ENCODE data around the gene HYLS1.

HYLS1 gene

GRCh38 chr11:125883375-125883774 is 4.1 kb upstream of the HYLS1 start:
- H3K27me3 ChIP-seq (ENCODE audit: insufficient read depth, low read depth, severe bottlenecking), result peaks cover 7% of the 10 kb centered on the region
- DNase-seq, result no peak
- TF ChIP-seq, protein P1, sequence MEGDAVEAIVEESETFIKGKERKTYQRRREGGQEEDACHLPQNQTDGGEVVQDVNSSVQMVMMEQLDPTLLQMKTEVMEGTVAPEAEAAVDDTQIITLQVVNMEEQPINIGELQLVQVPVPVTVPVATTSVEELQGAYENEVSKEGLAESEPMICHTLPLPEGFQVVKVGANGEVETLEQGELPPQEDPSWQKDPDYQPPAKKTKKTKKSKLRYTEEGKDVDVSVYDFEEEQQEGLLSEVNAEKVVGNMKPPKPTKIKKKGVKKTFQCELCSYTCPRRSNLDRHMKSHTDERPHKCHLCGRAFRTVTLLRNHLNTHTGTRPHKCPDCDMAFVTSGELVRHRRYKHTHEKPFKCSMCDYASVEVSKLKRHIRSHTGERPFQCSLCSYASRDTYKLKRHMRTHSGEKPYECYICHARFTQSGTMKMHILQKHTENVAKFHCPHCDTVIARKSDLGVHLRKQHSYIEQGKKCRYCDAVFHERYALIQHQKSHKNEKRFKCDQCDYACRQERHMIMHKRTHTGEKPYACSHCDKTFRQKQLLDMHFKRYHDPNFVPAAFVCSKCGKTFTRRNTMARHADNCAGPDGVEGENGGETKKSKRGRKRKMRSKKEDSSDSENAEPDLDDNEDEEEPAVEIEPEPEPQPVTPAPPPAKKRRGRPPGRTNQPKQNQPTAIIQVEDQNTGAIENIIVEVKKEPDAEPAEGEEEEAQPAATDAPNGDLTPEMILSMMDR (IDR thresholded peaks at IDR 0.05; ENCODE audit: low read depth, low read length), result no peak
- no peaks in the 10 kb centered on the region for H3K36me3 ChIP-seq
- no peak overlapping the region for H3K4me3 ChIP-seq (ENCODE audit: low read depth, low read length)
- H3K9me3 ChIP-seq (ENCODE audit: severe bottlenecking), result no peaks in the 10 kb centered on the region
- H3K27ac ChIP-seq, result no peak overlapping the region

GRCh38 chr11:125886997-125887372 is 483 bp upstream of the HYLS1 start:
- Histone ChIP-seq H3K4me3 (ENCODE audit: low read depth, low read length) (no peak overlapping the region), H3K9me3 (ENCODE audit: severe bottlenecking) (no peaks in the 10 kb centered on the region), H3K27me3 (ENCODE audit: insufficient read depth, low read depth, severe bottlenecking) (no peaks in the 10 kb centered on the region), H3K27ac (no peak overlapping the region), H3K36me3 (no peaks in the 10 kb centered on the region)
- TF ChIP-seq, protein P1 (IDR thresholded peaks at IDR 0.05; ENCODE audit: low read depth, low read length), result no peak
- no peak for DNase-seq

- Histone ChIP-seq H3K36me3 (peaks cover 22% of the 10 kb centered on the region), H3K9me3 (ENCODE audit: severe bottlenecking) (no peaks in the 10 kb centered on the region), H3K4me3 (ENCODE audit: low read depth, low read length) (no peak overlapping the region), H3K27ac (no peak overlapping the region), H3K27me3 (ENCODE audit: insufficient read depth, low read depth, severe bottlenecking) (no peaks in the 10 kb centered on the region)
- DNase-seq, result no peak
- TF ChIP-seq, protein P1 (IDR thresholded peaks at IDR 0.05; ENCODE audit: low read depth, low read length), result no peak
These were observed 3.1 kb downstream of the HYLS1 start for GRCh38 chr11:125890447-125891100.

DNA sequence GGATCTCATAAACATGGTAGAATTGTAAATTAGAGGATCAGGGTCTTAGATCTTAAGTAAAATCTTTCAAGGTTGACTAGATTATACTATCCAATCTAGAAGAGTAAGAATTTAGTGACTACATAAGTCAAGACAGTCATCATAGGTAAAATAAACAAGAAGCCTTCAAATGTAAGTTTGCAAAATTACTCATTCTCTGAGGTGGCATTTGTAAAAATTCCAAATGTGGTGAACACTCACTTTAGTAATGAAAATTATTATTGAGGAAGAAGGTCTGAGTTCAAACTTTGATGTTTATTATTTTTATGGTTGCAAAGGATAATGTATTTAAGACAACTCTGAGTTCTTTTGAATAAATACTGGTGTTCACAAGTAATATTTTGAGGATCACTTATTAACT is 4.6 kb downstream of the HYLS1 start:
- TF ChIP-seq, protein P1 (IDR thresholded peaks at IDR 0.05; ENCODE audit: low read depth, low read length), result no peak
- no peak overlapping the region for H3K27ac ChIP-seq
- H3K4me3 ChIP-seq (ENCODE audit: low read depth, low read length), result no peak overlapping the region
- H3K27me3 ChIP-seq (ENCODE audit: insufficient read depth, low read depth, severe bottlenecking), result no peaks in the 10 kb centered on the region
- peaks cover 22% of the 10 kb centered on the region for H3K36me3 ChIP-seq
- DNase-seq, result no peak
- no peaks in the 10 kb centered on the region for H3K9me3 ChIP-seq (ENCODE audit: severe bottlenecking)

DNA sequence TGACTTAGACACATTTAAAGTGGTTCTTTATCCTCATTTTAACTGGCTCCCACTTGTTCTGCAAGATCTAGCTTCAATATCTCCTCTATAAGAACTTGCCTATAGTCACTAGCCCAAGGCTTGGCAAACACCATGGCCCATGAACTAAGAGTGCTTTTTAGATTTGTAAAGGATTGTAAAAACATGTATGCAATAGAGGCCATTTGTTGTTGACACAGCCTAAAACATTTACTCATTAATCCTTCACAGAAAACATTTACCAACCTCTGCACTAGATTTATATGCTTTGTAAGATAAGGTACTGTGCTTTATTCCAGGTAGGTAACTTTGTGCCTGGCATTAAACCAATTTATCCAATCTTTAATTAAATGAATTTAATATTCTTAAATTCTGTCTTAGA is 5.5 kb downstream of the HYLS1 start:
- H3K27me3 ChIP-seq (ENCODE audit: insufficient read depth, low read depth, severe bottlenecking), result no peaks in the 10 kb centered on the region
- H3K9me3 ChIP-seq (ENCODE audit: severe bottlenecking), result no peaks in the 10 kb centered on the region
- TF ChIP-seq, protein P1 (IDR thresholded peaks at IDR 0.05; ENCODE audit: low read depth, low read length), result no peak
- no peak overlapping the region for H3K4me3 ChIP-seq (ENCODE audit: low read depth, low read length)
- H3K27ac ChIP-seq, result no peak overlapping the region
- no peak for DNase-seq
- peaks cover 22% of the 10 kb centered on the region for H3K36me3 ChIP-seq

DNA sequence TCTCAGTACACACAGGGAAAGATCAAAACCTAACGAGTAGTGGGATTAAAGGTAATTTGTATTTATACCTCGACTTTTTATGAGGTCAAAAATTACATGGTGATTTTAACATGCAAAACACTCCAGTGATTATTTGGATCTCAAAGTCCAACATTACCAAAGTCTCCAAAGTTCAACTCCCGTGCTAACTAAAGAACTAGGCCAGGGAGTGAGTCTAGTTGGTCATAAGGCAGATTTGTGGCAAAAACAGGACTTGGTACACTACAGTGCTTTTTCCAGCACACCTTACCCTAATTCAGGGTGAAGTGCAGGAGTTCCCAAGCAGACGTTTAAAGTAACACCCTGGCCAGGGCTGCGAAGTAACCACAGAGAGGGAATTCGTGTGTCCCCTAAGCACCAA is 14.4 kb downstream of the HYLS1 start:
- no peak overlapping the region for H3K4me3 ChIP-seq (ENCODE audit: low read depth, low read length)
- TF ChIP-seq, protein P1 (IDR thresholded peaks at IDR 0.05; ENCODE audit: low read depth, low read length), result no peak
- no peak overlapping the region for H3K27ac ChIP-seq
- no peak for DNase-seq
- H3K9me3 ChIP-seq (ENCODE audit: severe bottlenecking), result no peaks in the 10 kb centered on the region
- H3K27me3 ChIP-seq (ENCODE audit: insufficient read depth, low read depth, severe bottlenecking), result no peaks in the 10 kb centered on the region
- peaks cover 7% of the 10 kb centered on the region for H3K36me3 ChIP-seq

Data from WERI-Rb-1 (cell line).